Activated CD4-positive, alpha-beta T cell treated with anti-CD3 and anti-CD28 coated beads, Interleukin-2, amount 50 U/mL, for 48 hours (primary cell): ENCODE results near the gene SHISA3.
"Not testable (repeated sequence)": the region's sequence is repeated elsewhere in the genome, so short reads cannot be mapped to it uniquely, and the experiment has no call there.

Source experiments
- DNase-seq, 2 experiments: peaks; one replicate each; pipeline ENCODE4 v3.0.0-alpha.2; 2020

Gene SHISA3

DNA sequence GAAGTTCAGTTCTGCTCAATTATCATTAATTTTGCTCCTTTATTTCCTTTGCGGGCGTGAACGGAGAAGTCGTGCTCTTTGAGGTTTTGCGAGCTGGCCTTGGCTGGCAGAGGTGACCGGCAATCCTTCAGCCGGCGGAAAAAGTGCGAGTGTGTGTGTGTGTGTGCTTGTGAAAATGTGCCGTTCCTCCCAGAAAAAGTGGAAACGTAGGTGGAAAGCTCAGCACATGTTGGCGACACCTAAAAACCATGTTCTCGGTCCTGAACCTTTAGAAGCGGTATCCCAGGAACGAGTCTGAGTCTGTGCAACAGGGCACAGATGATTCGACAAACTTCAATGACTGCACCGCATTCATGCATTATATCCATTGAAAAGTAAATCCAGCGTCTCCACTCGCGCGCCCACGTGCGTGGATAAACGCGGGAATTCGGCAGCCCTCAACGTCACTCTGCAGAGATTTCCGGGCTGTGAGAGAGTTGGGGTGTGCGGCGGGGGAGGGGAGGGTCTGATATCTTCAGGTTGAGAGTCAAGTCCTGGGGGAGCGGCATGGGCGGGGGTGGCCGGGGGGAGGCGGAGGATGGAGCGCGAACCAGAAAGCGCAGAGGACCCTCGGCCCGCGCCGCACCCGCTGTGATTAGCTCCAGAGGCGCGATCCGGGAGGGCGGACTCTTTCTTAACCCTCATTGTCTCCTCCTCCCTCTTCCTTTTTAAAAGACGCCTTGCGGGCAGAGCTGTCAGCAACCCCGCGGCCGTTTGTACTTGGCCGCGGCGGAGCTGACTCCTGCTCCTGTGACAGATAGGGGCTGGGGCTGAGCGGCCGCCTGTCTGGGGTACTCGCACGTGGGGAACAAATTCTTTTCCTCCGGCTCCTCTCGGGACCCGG is at the start of gene SHISA3:
Gene SHISA3 (plus strand): TSS at position 737 of the 883 bp plus-strand sequence. CDS start 569 bp downstream, outside the sequence.
- DNase-seq, result peak; percentile 24 to 31

DNA sequence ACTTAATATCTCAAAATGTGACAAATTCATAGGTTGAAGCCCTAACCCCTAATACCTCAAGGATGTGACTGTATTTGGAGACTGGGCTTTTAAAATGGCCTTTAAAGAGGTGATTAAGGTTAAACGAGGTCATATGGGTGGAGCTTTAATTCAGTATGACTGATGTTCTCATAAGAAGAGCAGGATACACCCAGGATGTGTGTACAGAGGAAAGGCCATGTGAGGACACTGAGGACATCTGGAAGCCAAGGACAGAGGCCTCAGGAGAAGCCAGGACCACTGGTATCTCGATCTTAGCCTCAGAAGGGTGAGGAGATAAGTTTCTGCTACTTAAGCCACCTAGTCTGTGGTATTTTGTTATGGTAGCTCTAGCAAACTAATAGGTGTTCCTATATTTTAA is 49.0 kb upstream of the SHISA3 start:
- DNase-seq, result no peak

DNA sequence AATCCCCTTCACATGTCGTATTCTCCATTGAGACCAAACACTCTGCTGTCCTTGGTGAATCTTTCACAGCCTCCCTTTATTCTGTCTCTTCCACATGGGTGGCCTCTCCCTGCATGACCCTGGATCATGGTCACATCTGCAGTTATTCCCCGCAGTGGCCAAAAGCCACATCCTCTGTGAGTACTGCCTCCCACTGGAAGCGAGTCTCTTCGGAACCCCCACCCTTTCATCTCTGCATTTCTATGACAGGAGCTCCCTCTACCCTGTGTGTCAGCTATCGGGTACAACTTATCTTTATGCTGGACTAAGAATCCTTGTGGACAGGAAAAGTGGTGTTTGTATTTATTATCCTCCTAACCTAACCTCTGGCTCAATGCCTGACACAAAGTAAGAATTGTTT is 48.6 kb upstream of the SHISA3 start:
- no peak for DNase-seq

DNA sequence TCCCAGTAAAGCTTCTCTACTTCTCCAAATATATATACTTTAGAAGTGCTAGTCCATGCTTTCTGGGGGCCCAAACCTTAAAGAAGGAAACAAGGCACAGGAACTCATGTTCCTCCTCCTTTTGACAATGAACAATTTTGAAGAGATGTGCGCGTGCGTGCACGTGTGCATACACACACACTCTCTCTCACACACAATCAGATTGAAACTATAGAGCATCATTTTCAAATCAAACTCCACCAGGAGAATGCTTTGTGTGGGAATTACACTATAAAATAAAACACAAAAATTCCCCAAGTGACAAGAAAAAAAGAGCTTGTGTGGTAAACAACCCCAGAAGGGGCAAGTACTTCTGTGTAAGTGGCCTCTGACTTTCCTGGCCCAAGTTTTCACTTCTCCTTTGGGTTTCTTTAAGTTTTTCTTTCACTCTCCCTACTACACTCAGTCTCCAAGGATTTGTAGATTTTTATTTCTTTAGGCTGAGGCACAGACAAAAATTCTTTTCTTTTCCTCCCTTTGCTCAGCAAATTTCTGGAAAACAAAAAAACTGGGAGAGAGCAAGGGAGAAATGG is 46.6 kb upstream of the SHISA3 start:
- no peak for DNase-seq

DNA sequence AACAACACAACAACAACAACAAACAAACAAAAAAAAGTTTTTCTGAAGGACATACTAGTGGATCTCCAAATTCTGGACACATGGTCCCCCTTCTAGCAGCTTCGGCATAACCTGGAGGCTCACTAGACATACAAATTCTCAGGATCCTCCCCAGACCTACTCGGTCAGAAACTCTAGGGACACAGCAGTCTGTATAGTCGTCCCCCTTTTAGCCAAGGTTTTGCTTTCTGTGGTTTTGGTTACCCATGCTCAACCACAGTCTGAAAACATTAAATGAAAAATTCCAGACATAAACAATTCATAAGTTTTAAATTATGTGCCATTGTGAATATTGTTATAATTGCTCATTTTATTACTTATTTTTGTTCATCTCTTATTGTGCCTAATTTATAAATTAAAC is 45.2 kb upstream of the SHISA3 start:
- no peak for DNase-seq

DNA sequence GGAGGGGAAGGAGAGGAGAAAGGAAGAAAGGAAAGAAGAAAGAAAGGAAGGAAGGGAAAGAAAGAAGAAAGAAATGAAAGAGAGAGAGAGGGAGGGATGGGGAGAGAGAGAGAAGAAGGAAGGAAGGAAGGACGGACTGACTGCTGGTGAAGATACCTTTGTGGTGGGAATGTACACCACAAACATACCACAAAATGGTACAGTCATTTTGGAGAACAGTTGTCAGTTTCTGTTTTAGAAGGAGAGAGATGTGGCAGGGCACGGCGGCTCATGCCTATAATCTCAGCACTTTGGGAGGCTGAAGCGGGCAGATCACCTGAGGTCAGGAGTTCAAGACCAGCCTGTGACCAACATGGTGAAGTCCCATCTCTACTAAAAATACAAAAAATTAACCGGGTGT is 40.0 kb upstream of the SHISA3 start:
- no peak for DNase-seq

DNA sequence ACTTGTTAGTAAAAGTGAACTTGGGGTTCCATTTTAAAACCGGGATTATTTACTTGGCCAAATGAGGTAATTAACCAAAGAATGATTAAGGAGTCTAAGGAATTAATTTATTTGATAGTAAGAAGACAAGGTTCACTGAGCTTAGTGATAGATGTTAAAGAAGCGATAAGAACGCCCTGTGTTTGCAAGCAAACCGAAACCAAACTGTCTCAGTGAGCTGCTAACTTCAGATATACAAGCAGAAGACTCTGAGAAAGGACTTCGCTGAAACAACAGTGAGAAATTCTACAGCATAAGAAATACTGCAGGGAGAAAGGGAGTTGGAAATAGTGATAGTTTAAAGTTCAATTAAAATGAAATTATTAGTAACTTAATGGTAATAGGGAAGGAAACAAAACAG is 37.6 kb upstream of the SHISA3 start:
- DNase-seq, result no peak

DNA sequence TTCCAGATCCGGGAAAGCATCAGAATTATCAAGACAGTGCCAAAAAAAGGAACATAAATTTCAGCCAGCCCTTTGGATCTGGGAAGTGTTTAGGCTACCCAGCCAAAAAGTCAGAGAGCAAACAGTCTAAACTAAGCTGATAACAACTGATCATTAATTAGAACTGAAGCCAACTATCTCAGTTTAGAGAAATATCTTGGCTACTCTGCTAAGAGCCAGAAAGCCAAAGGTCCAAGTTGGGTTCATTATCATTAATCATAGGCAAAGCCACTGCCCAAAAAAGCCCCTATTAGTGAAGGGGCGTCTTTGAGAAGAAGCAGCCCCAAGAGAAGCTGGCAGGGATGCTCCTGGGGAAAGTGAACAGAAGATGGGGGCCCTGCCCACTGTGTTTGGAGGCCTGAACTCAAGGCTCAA is 37.0 kb upstream of the SHISA3 start:
- DNase-seq, result no peak

DNA sequence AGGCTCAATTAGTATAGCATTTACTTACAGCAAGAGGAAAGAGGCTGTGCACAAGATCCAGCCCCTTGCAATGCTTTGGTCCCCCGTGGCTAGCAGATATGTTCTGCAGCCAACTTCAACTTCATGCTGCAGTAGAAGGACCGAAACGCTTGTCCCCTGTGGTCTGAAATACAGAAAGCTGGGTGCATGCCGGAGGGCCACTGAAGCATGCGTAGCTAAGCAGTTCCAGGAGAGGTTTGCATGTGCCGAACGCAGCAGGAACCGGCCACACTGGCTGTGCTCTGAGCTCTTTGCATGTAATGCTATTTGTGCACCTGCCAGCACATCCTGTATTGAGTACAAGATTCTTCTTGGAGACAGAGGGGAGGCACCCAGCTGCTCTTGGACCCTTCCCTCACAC is 35.8 kb upstream of the SHISA3 start:
- no peak for DNase-seq

DNA sequence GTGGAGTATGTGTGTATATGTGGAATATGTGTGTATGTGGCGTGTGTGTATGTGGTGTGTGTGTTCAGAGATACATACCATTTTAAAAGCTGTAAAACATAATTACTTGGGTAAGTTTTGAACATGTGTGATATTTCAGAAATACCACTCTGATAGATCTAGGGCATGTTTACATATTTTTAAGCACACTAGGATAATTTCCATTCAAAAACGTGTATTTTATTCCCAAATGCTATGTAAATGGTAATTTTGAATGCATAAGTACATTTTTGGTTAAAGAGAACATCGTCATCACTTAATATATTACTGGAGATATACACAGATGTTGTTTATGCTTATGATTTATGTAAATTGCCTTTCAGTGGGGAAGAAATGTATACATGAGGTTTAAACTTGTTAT is 34.7 kb upstream of the SHISA3 start:
- no peak for DNase-seq

DNA sequence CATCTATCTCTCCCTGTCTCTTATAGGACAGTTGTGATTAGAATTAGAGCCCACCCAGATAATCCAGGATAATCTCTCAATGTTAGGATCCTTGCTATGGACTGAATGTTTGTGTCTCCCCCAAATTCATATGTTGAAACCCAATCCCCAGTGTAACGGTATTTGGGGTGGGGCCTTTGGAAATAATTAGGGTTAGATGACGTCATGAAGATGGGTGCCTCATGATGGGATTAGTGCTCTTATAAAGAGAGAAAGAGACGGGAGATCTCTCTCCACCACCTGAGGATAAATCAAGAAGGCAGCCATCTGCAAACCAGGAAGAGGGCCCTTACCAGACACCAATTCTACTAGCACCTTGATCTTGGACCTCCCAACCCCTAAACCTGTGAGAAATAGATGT is 33.7 kb upstream of the SHISA3 start:
- DNase-seq, result no peak

DNA sequence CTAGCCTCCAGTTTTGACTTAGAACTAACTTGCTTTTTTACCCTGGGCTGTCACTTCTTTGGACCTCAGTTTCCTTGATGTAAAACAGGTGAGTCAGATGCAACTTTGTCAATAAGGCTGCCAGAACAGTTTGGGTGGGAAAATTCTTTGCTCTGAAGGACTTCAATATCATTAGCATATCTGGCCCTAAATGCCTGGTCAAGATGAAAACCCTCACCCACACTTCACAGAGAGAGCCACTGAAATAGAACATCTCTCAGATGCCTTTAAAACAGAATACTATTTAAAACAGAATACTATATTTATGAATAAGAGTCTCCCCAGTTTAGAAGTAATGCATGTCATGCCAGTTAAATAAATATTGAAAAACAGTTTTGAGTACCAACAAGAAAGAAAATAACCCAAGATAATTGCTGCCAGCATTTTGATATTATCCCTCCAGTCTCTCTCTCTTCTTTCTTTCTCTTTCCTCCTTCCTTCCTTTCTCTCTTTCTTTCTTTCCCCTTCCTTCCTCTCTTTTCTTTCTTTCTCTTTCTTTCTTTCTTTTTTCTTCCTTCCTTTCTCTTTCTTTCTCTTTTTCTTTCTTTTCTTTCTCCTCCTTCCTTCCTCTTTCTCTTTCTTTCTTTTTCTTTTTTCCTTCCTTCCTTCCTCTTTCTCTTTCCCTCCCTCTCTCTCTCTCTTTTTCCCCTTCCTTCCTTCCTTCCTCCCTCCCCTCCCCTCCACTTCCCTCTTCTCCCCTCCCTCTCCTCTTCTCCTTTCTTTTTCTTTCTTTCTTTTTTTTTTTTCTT is 32.8 kb upstream of the SHISA3 start:
- no peak for DNase-seq

DNA sequence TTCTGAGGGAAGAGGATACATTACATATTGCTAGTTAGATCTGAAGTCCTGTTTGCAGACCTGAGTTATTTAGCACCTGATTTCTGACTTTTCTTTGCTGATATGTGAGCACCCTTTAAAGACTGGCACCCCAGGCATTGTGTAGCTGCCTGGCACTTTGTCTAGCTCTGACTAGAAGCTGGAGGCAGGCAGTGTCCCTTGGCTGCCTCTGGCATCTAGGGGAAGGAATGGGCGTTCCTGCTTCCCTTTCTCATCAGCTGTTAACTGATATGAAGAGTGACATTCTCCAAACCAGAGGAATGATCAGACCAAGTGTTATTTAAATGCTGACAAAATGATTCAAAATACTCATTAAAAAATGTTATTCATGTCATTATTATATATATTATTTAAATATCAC is 30.3 kb upstream of the SHISA3 start:
- DNase-seq, result no peak

DNA sequence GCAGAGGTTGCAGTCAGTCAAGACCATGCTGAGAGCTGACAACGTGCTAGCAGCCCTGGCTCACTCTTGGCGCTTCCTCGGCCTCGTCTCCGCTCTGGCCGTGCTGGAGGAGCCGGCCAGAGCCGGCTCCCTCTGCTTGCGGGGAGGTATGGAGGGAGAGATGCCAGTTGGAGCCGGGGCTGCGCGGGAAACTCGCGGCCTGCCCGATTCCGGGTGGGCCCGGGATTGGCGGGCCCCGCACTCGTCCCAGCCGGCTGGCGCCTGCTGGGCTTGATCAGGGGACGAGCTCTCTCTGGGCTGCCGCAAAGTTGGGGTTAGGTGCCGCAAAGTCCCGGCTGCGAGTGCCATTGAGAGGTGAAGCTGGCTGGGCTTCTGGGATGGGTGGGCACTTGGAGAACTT is 27.8 kb upstream of the SHISA3 start:
- no peak for DNase-seq

DNA sequence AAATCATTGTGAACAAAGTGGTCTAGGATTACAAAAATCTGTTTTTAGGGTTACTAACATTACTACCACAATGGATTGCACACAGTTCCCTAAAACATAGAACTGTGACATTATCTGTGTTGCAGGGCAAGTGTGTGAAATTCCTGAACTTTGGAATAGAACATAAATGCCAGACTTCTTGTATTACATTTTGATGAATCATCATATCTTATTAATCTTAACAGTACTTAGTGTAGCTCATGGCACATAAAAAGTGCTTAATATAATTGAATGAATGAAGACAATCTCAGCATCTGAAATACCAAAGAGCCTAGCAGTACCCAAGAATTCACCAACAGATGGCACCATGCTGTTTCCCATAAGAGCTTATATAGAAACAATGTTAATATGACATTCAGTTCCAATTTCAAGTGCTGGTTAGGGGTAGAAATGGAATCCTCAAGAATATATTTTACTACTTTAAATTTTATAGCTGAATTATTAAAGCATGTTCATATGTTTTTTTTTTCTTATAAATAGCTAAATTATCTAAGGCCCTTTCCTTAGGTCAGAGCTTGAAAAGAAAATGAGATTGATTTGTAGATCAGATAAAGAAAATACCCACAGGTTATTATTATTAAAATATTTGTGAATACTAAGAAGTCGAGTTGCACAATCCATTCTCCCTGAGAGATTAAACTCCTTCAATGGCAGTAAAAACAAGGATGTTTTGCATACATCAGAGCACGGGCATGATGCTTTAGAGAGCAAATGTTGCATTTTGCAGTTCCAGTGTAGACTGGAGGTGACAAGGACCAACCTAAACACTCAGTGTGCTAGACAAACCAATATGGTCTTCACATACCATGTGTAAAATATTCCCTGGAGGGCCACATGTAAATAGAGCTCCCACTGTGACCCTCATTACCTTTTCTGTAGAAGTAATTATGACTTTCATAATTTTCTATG is 25.7 kb upstream of the SHISA3 start:
- no peak for DNase-seq

DNA sequence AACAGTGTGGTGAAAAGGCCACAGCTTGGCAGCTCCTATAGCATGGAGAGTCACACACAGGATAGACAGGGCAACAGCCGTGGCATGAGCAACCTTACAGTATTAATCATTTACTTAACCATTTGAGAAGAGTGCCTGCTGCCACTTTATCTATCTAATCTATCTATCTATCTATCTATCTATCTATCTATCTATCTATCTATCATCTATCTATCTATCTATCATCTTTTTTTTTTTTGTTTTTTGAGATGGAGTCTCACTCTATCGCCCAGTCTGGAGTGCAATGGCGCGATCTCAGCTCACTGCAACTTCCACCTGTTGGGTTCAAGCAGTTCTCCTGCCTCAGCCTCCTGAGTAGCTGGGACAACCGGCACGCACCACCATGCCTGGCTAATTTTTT is 25.0 kb upstream of the SHISA3 start:
- not testable (repeated sequence) for DNase-seq

DNA sequence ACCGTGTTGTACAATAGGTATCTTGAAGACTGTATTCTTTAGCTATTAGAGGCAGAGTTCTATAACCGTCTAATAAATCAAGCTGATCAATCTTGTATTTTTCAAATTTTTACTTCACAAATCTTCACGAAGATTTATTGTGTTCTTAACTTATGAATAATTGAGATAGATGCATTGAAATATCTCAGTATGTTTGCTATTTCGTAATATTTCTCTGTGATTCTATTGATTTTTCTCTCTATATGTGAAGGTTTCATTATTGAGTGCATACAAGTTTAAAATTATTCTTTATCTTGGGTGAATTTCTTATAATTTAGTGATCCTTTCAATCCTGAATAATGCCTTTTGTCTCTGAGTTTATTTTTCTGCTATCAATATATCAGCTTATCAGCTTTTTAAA is 19.8 kb upstream of the SHISA3 start:
- no peak for DNase-seq

DNA sequence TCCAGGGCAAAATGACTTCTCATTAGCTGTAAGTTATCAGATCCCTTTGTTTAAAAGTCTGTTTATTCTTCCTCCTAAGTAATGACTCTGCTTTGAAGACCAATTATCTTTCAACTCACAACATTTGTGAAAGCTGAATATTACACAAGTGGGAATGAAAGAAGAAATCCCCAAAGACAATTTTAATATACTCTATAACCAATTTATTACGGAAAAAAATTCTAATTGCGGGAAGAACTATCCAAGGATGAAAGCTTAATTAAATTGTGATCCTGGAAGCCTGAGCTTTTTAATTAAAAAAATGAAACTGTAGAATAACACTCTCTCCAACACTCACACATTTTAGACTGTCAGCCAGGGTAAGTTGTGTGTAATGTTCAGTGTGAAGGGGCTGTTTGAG is 15.6 kb upstream of the SHISA3 start:
- DNase-seq, result no peak

DNA sequence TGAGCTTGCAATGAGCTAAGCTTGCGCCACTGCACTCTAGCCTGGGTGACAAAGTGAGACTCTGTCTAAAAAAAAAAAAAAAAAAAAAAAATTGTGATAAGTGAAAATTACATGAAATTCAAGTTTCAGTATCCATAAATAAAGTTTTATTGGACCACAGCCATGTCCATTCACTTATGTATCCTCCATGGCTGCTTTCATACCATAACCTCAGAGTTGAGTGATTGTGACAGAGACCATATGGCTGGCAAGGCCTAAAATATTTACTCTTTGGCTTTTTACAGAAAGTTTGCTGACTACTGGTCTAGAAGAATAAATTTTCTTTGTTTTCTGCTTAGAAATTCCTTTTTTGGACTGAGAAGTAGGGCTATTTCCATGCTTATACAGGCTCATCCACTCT is 11.8 kb upstream of the SHISA3 start:
- no peak for DNase-seq

DNA sequence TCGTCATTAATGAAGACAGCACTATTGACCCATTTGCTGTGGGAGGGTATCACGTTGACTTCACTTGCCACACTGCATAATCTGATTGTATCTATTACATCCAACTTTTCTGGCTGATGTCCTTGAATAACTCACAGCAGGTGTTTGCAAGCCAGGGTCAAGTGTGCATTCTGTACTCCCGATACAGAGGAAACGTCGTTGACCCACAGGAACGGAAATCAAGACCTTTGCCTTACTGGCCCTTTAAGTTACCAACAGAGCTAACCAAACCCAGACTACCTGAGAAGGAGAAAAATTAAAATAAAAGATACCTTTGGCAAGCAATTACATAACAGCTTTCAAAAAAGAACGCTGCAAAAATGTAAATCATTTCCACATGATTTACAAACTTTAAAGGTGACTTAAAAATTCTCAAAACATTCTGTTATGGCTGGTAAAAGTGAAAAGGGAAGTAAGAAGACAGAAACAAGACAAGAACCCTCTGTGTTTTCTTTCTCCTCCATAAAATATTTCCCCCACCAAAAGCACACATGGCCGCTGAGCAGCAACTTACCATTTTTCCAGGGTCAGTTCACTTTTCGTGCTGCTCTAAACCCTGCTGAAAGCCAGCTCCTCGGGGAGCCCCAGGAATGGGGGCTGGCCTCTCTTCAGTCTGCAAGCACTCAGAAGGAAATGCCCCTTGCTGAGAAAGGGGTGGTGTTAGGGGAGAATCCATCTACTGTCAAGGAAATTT is 6.5 kb upstream of the SHISA3 start:
- DNase-seq, result no peak

DNA sequence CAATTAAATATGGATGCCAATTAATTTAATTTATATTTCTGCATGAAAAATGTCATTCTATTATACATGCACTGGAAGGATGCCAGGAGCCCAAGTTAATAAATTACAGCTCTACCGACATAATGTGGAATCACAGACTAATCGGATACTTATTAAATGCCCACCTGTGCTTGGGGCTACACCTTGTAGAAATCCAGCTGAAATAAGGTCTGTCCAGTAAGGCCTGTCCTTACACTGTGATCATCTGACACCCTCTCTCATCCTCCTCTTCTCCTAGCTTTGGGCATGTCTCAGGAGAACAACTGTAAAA is 6.0 kb upstream of the SHISA3 start:
- no peak for DNase-seq

DNA sequence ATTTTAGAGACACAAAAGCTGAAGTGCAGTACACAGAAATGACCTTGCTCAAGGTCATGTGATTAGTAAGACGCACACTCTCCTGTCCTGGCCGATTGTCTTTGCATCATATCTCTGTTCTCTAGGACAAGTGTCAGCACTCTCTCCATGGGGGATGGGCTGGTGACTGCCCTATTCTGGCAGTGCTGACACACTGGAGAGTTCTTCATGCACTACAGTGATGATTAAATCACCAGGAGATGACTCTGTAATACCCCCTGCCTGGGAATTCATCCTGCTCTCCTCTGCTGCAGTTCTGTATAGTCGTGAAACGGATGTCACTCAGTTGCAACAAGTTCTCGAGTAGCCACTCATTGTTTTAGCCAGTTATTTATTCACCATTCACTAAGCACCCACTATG is 5.3 kb upstream of the SHISA3 start:
- DNase-seq, result no peak
